GM12878 (cell line): Measurements from ENCODE around the gene TMEM132C. TPM values are rescaled to one million over a fixed set of nuclear protein-coding genes. Genes with fewer than 3 reads are reported as not detected.

Experiments
- ATAC-seq: fragments of 200-7000 bp; cut with Tn5 transposase; 3 replicates; pipeline ENCODE4 v1.9.1; 2020; ENCODE audit warnings: mild to moderate bottlenecking, moderate library complexity
- BruUV-seq: library from RNA; stranded (reverse); fragments of 400-500 nt; replicated peaks from 2 replicates; lab custom pipeline; 2021; lab: Mats Ljungman, UMichigan
- CTCF ChIA-PET: fragments of 300-600 bp; sonication (Branson Sonifier 250); formaldehyde crosslinking; extraction: SDS; loops from one replicate; lab custom pipeline; 2021; ENCODE audit warnings: inconsistent platforms; lab: Yijun Ruan, JAX
- POLR2A ChIA-PET: fragments of 350-600 bp; formaldehyde crosslinking; extraction: SDS; loops from one replicate; lab custom pipeline; 2021; ENCODE audit warnings: inconsistent platforms; lab: Charles Lee
- RAD21 ChIA-PET: fragments of 300-600 bp; sonication (Branson Sonifier 250); formaldehyde crosslinking; loops from one replicate; lab custom pipeline; 2023; ENCODE audit warnings: antibody characterized with exemption; ENCODE audit not compliant: unreplicated experiment; lab: Charles Lee
- SMC1A ChIA-PET: fragments of 300-600 bp; sonication (Branson Sonifier 250); formaldehyde crosslinking; loops from one replicate; lab custom pipeline; 2023; ENCODE audit not compliant: unreplicated experiment, uncharacterized antibody; lab: Charles Lee
- DNase-seq: peaks from one replicate; pipeline ENCODE4 v3.0.0-alpha.2; 2011; ENCODE audit warnings: low read depth, low spot score
- FAIRE-seq: peaks from 3 replicates; lab custom pipeline; 2011; peaks lifted over from hg19 to GRCh38; lab: Jason Lieb, UNC
- H2AFZ ChIP-seq: 2 replicates; pipeline ENCODE4 v1.6.0; 2011; ENCODE audit warnings: low read depth, low read length, control low read depth; ENCODE audit not compliant: control insufficient read depth
- H3K27ac ChIP-seq: 2 replicates; pipeline ENCODE4 v1.5.1; 2011; ENCODE audit warnings: control low read depth; ENCODE audit not compliant: control insufficient read depth, insufficient read depth
- H3K27me3 ChIP-seq, 2 experiments: replicated peaks in 1 of 2; 2 replicates each; pipeline versions ENCODE4 v1.6.0 to v1.6.1; 2011; ENCODE audit warnings: low read length in 1 of 2; ENCODE audit not compliant: control insufficient read depth in 2 of 2, insufficient read depth in 2 of 2
- H3K36me3 ChIP-seq, 2 experiments: 2 replicates each; pipeline ENCODE4 v1.5.1; 2011; ENCODE audit warnings: low read length in 1 of 2; ENCODE audit not compliant: control insufficient read depth in 2 of 2, insufficient read depth in 2 of 2
- H3K4me1 ChIP-seq: 2 replicates; pipeline ENCODE4 v1.6.1; 2011; ENCODE audit warnings: mild to moderate bottlenecking, low read length, moderate library complexity, mixed read lengths; ENCODE audit not compliant: control insufficient read depth, insufficient read depth
- H3K4me2 ChIP-seq: 2 replicates; pipeline ENCODE4 v1.6.0; 2011; ENCODE audit warnings: control low read depth; ENCODE audit not compliant: control insufficient read depth, insufficient read depth
- H3K4me3 ChIP-seq: fragments of 200-600 bp; sonication (generic); 2 replicates; pipeline ENCODE4 v1.5.1; 2016
- H3K79me2 ChIP-seq: 2 replicates; pipeline ENCODE4 v1.6.0; 2011; ENCODE audit warnings: low read length; ENCODE audit not compliant: control insufficient read depth, insufficient read depth
- H3K9ac ChIP-seq: 2 replicates; pipeline ENCODE4 v1.8.0; 2011; ENCODE audit warnings: low read length, control low read depth, mixed read lengths; ENCODE audit not compliant: control insufficient read depth, insufficient read depth
- H3K9me3 ChIP-seq: replicated peaks from 3 replicates; pipeline ENCODE4 v1.5.1; 2011; ENCODE audit warnings: mild to moderate bottlenecking, low read length; ENCODE audit not compliant: control insufficient read depth, insufficient read depth
- H4K20me1 ChIP-seq: 2 replicates; pipeline ENCODE4 v1.6.0; 2011; ENCODE audit not compliant: control insufficient read depth, insufficient read depth
- BMI1 ChIP-seq: fragments of 450-650 bp; IDR thresholded peaks from 2 replicates; pipeline ENCODE4 v1.6.1; 2016; ENCODE audit warnings: mild to moderate bottlenecking, moderate library complexity, borderline replicate concordance
- BRCA1 ChIP-seq: IDR thresholded peaks from 2 replicates; pipeline ENCODE4 v1.6.1; 2011; ENCODE audit warnings: low read depth, low read length, improper control_type of control experiment
- CREB1 ChIP-seq: IDR thresholded peaks from 2 replicates; pipeline ENCODE4 v1.6.1; 2012; ENCODE audit warnings: low read depth, mild to moderate bottlenecking, inconsistent platforms
- E4F1 ChIP-seq: fragments of 450-650 bp; IDR thresholded peaks from 2 replicates; pipeline ENCODE4 v1.6.1; 2018; ENCODE audit warnings: borderline replicate concordance, mild to moderate bottlenecking; ENCODE audit not compliant: partially characterized antibody
- ETV6 ChIP-seq, 2 experiments: fragments of 450-650 bp in 1 of 2; IDR thresholded peaks in 1 of 2; conservative IDR thresholded peaks in 1 of 2; 2 replicates each; pipeline ENCODE4 v1.6.1; 2014; ENCODE audit warnings: antibody characterized with exemption in 1 of 2, borderline replicate concordance in 1 of 2, low read depth in 1 of 2, mild to moderate bottlenecking in 1 of 2, moderate library complexity in 1 of 2
- FOXK2 ChIP-seq: fragments of 450-650 bp; IDR thresholded peaks from 2 replicates; pipeline ENCODE4 v1.6.1; 2017; ENCODE audit warnings: mild to moderate bottlenecking, moderate library complexity
- KDM1A ChIP-seq: fragments of 200-600 bp; sonication (generic); IDR thresholded peaks from 2 replicates; pipeline ENCODE4 v1.6.1; 2016; ENCODE audit warnings: borderline replicate concordance
- KLF5 ChIP-seq: fragments of 450-650 bp; IDR thresholded peaks from 2 replicates; pipeline ENCODE4 v1.6.1; 2014; ENCODE audit warnings: mild to moderate bottlenecking; ENCODE audit not compliant: partially characterized antibody
- POLR2AphosphoS5 ChIP-seq: IDR thresholded peaks from 2 replicates; pipeline ENCODE4 v1.6.1; 2011; ENCODE audit warnings: mild to moderate bottlenecking, low read length, inconsistent platforms
- POU2F2 ChIP-seq: IDR thresholded peaks from 3 replicates; pipeline ENCODE4 v1.6.1; 2011; ENCODE audit warnings: low read depth, mild to moderate bottlenecking, low read length, borderline replicate concordance
- SMAD1 ChIP-seq: fragments of 450-650 bp; IDR thresholded peaks from 2 replicates; pipeline ENCODE4 v1.6.1; 2018; ENCODE audit warnings: mild to moderate bottlenecking, low read depth; ENCODE audit not compliant: partially characterized antibody
- SMAD5 ChIP-seq: IDR thresholded peaks from 2 replicates; pipeline ENCODE4 v1.6.1; 2016; ENCODE audit warnings: antibody characterized with exemption, low read depth
- SREBF1 ChIP-seq: IDR thresholded peaks from 2 replicates; pipeline ENCODE4 v1.6.1; 2012; ENCODE audit warnings: mild to moderate bottlenecking, low read length
- STAT3 ChIP-seq: IDR thresholded peaks from 2 replicates; pipeline ENCODE4 v1.6.1; 2011; ENCODE audit warnings: low read depth, low read length, improper control_type of control experiment
- WGBS: methylation state at CpG from one replicate; pipeline ENCODE4 v1.1.6; 2016; ENCODE audit warnings: low lambda C conversion rate; ENCODE audit not compliant: insufficient replicate concordance, insufficient coverage; ENCODE audit errors: missing lambda C conversion rate; 5-methylcytosine and 5-hydroxymethylcytosine counted together
- in situ Hi-C: fragments of 300-500 bp; cut with MboI; formaldehyde crosslinking; loops from 9 replicates; pipeline ENCODE4 v1.14.3; 2018; ENCODE audit warnings: mixed read lengths
- intact Hi-C: fragments of 100-400 bp; cut with micrococcal nuclease; formaldehyde crosslinking; loops from one replicate; pipeline ENCODE4 v1.14.2; 2022; ENCODE audit not compliant: unreplicated experiment
- polyA plus RNA-seq, 11 experiments: library from polyadenylated mRNA; depleted of rRNA in 4 of 11; unstranded in 6 of 11; stranded (reverse) in 5 of 11; fragments of >200 nt; fragmentation: Nextera tagmentation in 4 of 11; fragmentation: Illumina TruSeq in 1 of 11; extraction: Ambion mirVana in 4 of 11; extraction: Trizol in 1 of 11; gene quantifications; 1 replicate in 1 of 11; 2 replicates in 10 of 11; pipeline versions ENCODE4 v1.2.1 to v1.2.3, GENCODE V29; 2011 to 2016; ENCODE audit warnings: inconsistent platforms in 2 of 11, missing spikeins in 2 of 11, low read depth in 1 of 11
- total RNA-seq, 4 experiments: library from RNA; depleted of rRNA in 3 of 4; stranded (reverse); fragments of >200 nt in 3 of 4; fragmentation: Illumina TruSeq in 1 of 4; extraction: Trizol in 1 of 4; gene quantifications; 2 replicates each; pipeline versions ENCODE4 v1.2.1 to v1.2.3, GENCODE V29; 2013 to 2021
- TF ChIP-seq, protein P1 (sequence below): IDR thresholded peaks from 2 replicates; pipeline ENCODE4 v1.6.1; 2011; ENCODE audit warnings: low read depth, low read length, improper control_type of control experiment, borderline replicate concordance
- TF ChIP-seq, protein P2 (sequence below): fragments of 450-650 bp; IDR thresholded peaks from 2 replicates; pipeline ENCODE4 v1.6.1; 2017; ENCODE audit warnings: low read depth, mild to moderate bottlenecking, moderate library complexity
- TF ChIP-seq, protein P3 (sequence below): fragments of 150-350 bp; IDR thresholded peaks from 2 replicates; pipeline ENCODE4 v1.6.1; 2014; ENCODE audit warnings: mild to moderate bottlenecking, low read depth, low read length

TMEM132C gene
- total and polyA plus RNA-seq, 10 of the 15 experiments (the other 5 are each of a cell fraction or from before 2014, with no cell fraction given) = not detected

GRCh38 chr12:128715485-128715884 is 448.5 kb downstream of the TMEM132C start:
- Histone ChIP-seq H3K4me3 (no peak overlapping the region), H3K27me3 (no peaks in the 10 kb centered on the region), H4K20me1 (no peaks in the 10 kb centered on the region), H3K4me1 (no peaks in the 10 kb centered on the region), H3K27ac (no peak overlapping the region), H3K79me2 (no peaks in the 10 kb centered on the region), H3K9ac (no peak overlapping the region), H3K36me3 (no peaks in the 10 kb centered on the region), H3K4me2 (no peak overlapping the region), H3K9me3 (peaks cover 2% of the 10 kb centered on the region; the same call in 2 of the 3 replicates), H2AFZ (no peak overlapping the region)
- ChIA-PET RAD21 (no interaction called here), SMC1A (no interaction called here), CTCF (no interaction called here), POLR2A (interaction anchor here (0.6 kb wide), 1 partner anchor 154 kb away, joined by 3 read pairs; no protein-coding TSS in a partner anchor)
- no peak for TF ChIP-seq SMAD1
- no peak for TF ChIP-seq KLF5
- no peak for TF ChIP-seq BRCA1
- TF ChIP-seq BMI1 = no peak
- no peak for TF ChIP-seq POU2F2
- TF ChIP-seq, protein P1, sequence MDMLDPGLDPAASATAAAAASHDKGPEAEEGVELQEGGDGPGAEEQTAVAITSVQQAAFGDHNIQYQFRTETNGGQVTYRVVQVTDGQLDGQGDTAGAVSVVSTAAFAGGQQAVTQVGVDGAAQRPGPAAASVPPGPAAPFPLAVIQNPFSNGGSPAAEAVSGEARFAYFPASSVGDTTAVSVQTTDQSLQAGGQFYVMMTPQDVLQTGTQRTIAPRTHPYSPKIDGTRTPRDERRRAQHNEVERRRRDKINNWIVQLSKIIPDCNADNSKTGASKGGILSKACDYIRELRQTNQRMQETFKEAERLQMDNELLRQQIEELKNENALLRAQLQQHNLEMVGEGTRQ = no peak
- no peak for TF ChIP-seq CREB1
- TF ChIP-seq KDM1A = no peak
- no peak for TF ChIP-seq SMAD5
- TF ChIP-seq E4F1 = no peak
- TF ChIP-seq POLR2AphosphoS5 = no peak
- no peak for TF ChIP-seq SREBF1
- TF ChIP-seq, protein P2, sequence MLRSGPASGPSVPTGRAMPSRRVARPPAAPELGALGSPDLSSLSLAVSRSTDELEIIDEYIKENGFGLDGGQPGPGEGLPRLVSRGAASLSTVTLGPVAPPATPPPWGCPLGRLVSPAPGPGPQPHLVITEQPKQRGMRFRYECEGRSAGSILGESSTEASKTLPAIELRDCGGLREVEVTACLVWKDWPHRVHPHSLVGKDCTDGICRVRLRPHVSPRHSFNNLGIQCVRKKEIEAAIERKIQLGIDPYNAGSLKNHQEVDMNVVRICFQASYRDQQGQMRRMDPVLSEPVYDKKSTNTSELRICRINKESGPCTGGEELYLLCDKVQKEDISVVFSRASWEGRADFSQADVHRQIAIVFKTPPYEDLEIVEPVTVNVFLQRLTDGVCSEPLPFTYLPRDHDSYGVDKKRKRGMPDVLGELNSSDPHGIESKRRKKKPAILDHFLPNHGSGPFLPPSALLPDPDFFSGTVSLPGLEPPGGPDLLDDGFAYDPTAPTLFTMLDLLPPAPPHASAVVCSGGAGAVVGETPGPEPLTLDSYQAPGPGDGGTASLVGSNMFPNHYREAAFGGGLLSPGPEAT = no peak
- no peak for TF ChIP-seq STAT3
- TF ChIP-seq, protein P3, sequence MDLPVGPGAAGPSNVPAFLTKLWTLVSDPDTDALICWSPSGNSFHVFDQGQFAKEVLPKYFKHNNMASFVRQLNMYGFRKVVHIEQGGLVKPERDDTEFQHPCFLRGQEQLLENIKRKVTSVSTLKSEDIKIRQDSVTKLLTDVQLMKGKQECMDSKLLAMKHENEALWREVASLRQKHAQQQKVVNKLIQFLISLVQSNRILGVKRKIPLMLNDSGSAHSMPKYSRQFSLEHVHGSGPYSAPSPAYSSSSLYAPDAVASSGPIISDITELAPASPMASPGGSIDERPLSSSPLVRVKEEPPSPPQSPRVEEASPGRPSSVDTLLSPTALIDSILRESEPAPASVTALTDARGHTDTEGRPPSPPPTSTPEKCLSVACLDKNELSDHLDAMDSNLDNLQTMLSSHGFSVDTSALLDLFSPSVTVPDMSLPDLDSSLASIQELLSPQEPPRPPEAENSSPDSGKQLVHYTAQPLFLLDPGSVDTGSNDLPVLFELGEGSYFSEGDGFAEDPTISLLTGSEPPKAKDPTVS = no peak
- no peak for TF ChIP-seq FOXK2
- TF ChIP-seq ETV6 (conservative IDR thresholded peaks at IDR 0.05 in 1 of 2, IDR thresholded peaks at IDR 0.05 in 1 of 2; ENCODE audit: borderline replicate concordance in 1 of 2, low read depth in 1 of 2) = no peak
- in situ Hi-C loops (no loop called here), intact Hi-C loops (no loop called here)
- ATAC-seq (no peak), DNase-seq (no peak), FAIRE-seq (no peak)
- WGBS = 70% methylated on average over 4 of the region's 4 CpGs
- no TSS peak for BruUV-seq
